ENCODE results near the gene OXSR1.
"Not testable (repeated sequence)": the region's sequence is repeated elsewhere in the genome, so short reads cannot be mapped to it uniquely, and the experiment has no call there.

Gene OXSR1

GRCh38 chr3:38160704-38161103 lies 4.6 kb upstream of the OXSR1 start:
- H3K4me1 Mint-ChIP-seq; H3K36me3 Mint-ChIP-seq; DNase-seq (ENCODE audit: low spot score in 2 of 2); H3K27ac Mint-ChIP-seq; H3K4me3 Mint-ChIP-seq; H3K9me3 Mint-ChIP-seq; H3K27me3 Mint-ChIP-seq; ATAC-seq (ENCODE audit: low read depth): not testable (repeated sequence)

GRCh38 chr3:38163117-38163840 lies 2.1 kb upstream of the OXSR1 start:
- ATAC-seq (ENCODE audit: low read depth) (no peak), DNase-seq (ENCODE audit: low spot score in 2 of 2) (no peak)
- Mint-ChIP-seq H3K36me3 (no peaks in the 10 kb centered on the region), H3K4me1 (peaks cover 19% of the 10 kb centered on the region), H3K27ac (peak overlapping the region; percentile 100), H3K27me3 (no peaks in the 10 kb centered on the region), H3K4me3 (peak overlapping the region; percentile 39), H3K9me3 (no peaks in the 10 kb centered on the region)

GRCh38 chr3:38163841-38164642 lies 1.3 kb upstream of the OXSR1 start:
- DNase-seq (ENCODE audit: low spot score in 2 of 2): no peak
- no peaks in the 10 kb centered on the region for H3K9me3 Mint-ChIP-seq
- H3K4me1 Mint-ChIP-seq: peaks cover 26% of the 10 kb centered on the region

GRCh38 chr3:38164643-38164951 lies 740 bp upstream of the OXSR1 start:
- H3K27me3 Mint-ChIP-seq: no peaks in the 10 kb centered on the region
- H3K4me1 Mint-ChIP-seq: peaks cover 31% of the 10 kb centered on the region
- H3K9me3 Mint-ChIP-seq: no peaks in the 10 kb centered on the region
- ATAC-seq (ENCODE audit: low read depth) (no peak), DNase-seq (ENCODE audit: low spot score in 2 of 2) (no peak)
- peak overlapping the region; percentile 100 for H3K27ac Mint-ChIP-seq
- H3K36me3 Mint-ChIP-seq: no peaks in the 10 kb centered on the region
- peak overlapping the region; percentile 93 for H3K4me3 Mint-ChIP-seq

More at GRCh38 chr3:38163841-38164642, 1.3 kb upstream of the OXSR1 start:
- H3K4me3 Mint-ChIP-seq: peak overlapping the region; percentile 93
- H3K27me3 Mint-ChIP-seq: no peaks in the 10 kb centered on the region
- H3K27ac Mint-ChIP-seq: peak overlapping the region; percentile 100
- H3K36me3 Mint-ChIP-seq: no peaks in the 10 kb centered on the region
- no peak for ATAC-seq (ENCODE audit: low read depth)

- Mint-ChIP-seq H3K4me1 (peaks cover 36% of the 10 kb centered on the region), H3K27ac (peak overlapping the region; percentile 100), H3K9me3 (no peaks in the 10 kb centered on the region), H3K36me3 (no peaks in the 10 kb centered on the region), H3K4me3 (peak overlapping the region; percentile 93), H3K27me3 (no peaks in the 10 kb centered on the region)
- no peak for DNase-seq (ENCODE audit: low spot score in 2 of 2)
- ATAC-seq (ENCODE audit: low read depth): peak; percentile 3
Observed at GRCh38 chr3:38165722-38166387, 518 bp downstream of the OXSR1 start.

- H3K9me3 Mint-ChIP-seq: no peaks in the 10 kb centered on the region
- DNase-seq (ENCODE audit: low spot score in 2 of 2): no peak
- H3K27me3 Mint-ChIP-seq: no peaks in the 10 kb centered on the region
- no peaks in the 10 kb centered on the region for H3K36me3 Mint-ChIP-seq
- H3K27ac Mint-ChIP-seq: no peak overlapping the region
- ATAC-seq (ENCODE audit: low read depth): no peak
- peaks cover 40% of the 10 kb centered on the region for H3K4me1 Mint-ChIP-seq
- no peak overlapping the region for H3K4me3 Mint-ChIP-seq
Observed at GRCh38 chr3:38167591-38167990, 2.3 kb downstream of the OXSR1 start.

- Mint-ChIP-seq H3K4me1 (peaks cover 45% of the 10 kb centered on the region), H3K9me3 (no peaks in the 10 kb centered on the region), H3K4me3 (no peak overlapping the region), H3K36me3 (no peaks in the 10 kb centered on the region), H3K27ac (peak overlapping the region; percentile 50), H3K27me3 (no peaks in the 10 kb centered on the region)
- DNase-seq (ENCODE audit: low spot score in 2 of 2) (no peak), ATAC-seq (ENCODE audit: low read depth) (no peak)
Observed at GRCh38 chr3:38168151-38169026, 3.1 kb downstream of the OXSR1 start.

GRCh38 chr3:38169027-38169317 lies 3.6 kb downstream of the OXSR1 start:
- no peak overlapping the region for H3K4me3 Mint-ChIP-seq
- peaks cover 49% of the 10 kb centered on the region for H3K4me1 Mint-ChIP-seq
- no peaks in the 10 kb centered on the region for H3K9me3 Mint-ChIP-seq
- H3K36me3 Mint-ChIP-seq: no peaks in the 10 kb centered on the region
- no peaks in the 10 kb centered on the region for H3K27me3 Mint-ChIP-seq
- ATAC-seq (ENCODE audit: low read depth) (no peak), DNase-seq (ENCODE audit: low spot score in 2 of 2) (no peak)
- peak overlapping the region; percentile 50 for H3K27ac Mint-ChIP-seq

GRCh38 chr3:38170722-38171121 lies 5.4 kb downstream of the OXSR1 start:
- H3K27me3 Mint-ChIP-seq: no peaks in the 10 kb centered on the region

GRCh38 chr3:38171622-38172021 lies 6.3 kb downstream of the OXSR1 start:
- Mint-ChIP-seq H3K27me3 (no peaks in the 10 kb centered on the region), H3K4me1 (peaks cover 50% of the 10 kb centered on the region), H3K9me3 (no peaks in the 10 kb centered on the region), H3K27ac (no peak overlapping the region), H3K4me3 (no peak overlapping the region), H3K36me3 (peaks cover 2% of the 10 kb centered on the region)
- ATAC-seq (ENCODE audit: low read depth): no peak
- no peak for DNase-seq (ENCODE audit: low spot score in 2 of 2)

More at GRCh38 chr3:38170722-38171121, 5.4 kb downstream of the OXSR1 start:
- no peak overlapping the region for H3K27ac Mint-ChIP-seq
- DNase-seq (ENCODE audit: low spot score in 2 of 2) (no peak), ATAC-seq (ENCODE audit: low read depth) (no peak)
- no peak overlapping the region for H3K4me3 Mint-ChIP-seq
- H3K4me1 Mint-ChIP-seq: peaks cover 55% of the 10 kb centered on the region
- no peaks in the 10 kb centered on the region for H3K9me3 Mint-ChIP-seq
- peaks cover 2% of the 10 kb centered on the region for H3K36me3 Mint-ChIP-seq

GRCh38 chr3:38173834-38174418 lies 8.6 kb downstream of the OXSR1 start:
- no peaks in the 10 kb centered on the region for H3K27me3 Mint-ChIP-seq
- ATAC-seq (ENCODE audit: low read depth) (no peak), DNase-seq (ENCODE audit: low spot score in 2 of 2) (no peak)
- H3K4me3 Mint-ChIP-seq: peak overlapping the region; percentile 25
- no peak overlapping the region for H3K27ac Mint-ChIP-seq
- H3K9me3 Mint-ChIP-seq: no peaks in the 10 kb centered on the region
- peaks cover 42% of the 10 kb centered on the region for H3K4me1 Mint-ChIP-seq
- H3K36me3 Mint-ChIP-seq: peaks cover 6% of the 10 kb centered on the region

- Mint-ChIP-seq H3K36me3 (peaks cover 9% of the 10 kb centered on the region), H3K9me3 (no peaks in the 10 kb centered on the region), H3K27ac (peak overlapping the region; percentile 49), H3K27me3 (no peaks in the 10 kb centered on the region), H3K4me1 (peaks cover 33% of the 10 kb centered on the region), H3K4me3 (no peak overlapping the region)
- no peak for ATAC-seq (ENCODE audit: low read depth)
- DNase-seq (ENCODE audit: low spot score in 2 of 2): no peak
Observed at GRCh38 chr3:38177181-38177580, 11.8 kb downstream of the OXSR1 start.

- DNase-seq (ENCODE audit: low spot score in 2 of 2) (no peak), ATAC-seq (ENCODE audit: low read depth) (no peak)
- no peak overlapping the region for H3K4me3 Mint-ChIP-seq
Observed at GRCh38 chr3:38186781-38187180, 21.4 kb downstream of the OXSR1 start.

More at GRCh38 chr3:38186781-38187180, 21.4 kb downstream of the OXSR1 start:
- H3K9me3 Mint-ChIP-seq: peaks cover 1% of the 10 kb centered on the region
- H3K27ac Mint-ChIP-seq: no peak overlapping the region
- H3K27me3 Mint-ChIP-seq: no peaks in the 10 kb centered on the region
- H3K36me3 Mint-ChIP-seq: peaks cover 18% of the 10 kb centered on the region
- no peaks in the 10 kb centered on the region for H3K4me1 Mint-ChIP-seq
